ENCODE results near the gene AFTPH. TPM values are rescaled to one million over a fixed set of nuclear protein-coding genes. Genes with fewer than 3 reads are reported as not detected.
A peak's percentile ranks its signal among the peaks of the same experiment; 100 is the strongest.
"Not testable (repeated sequence)": the region's sequence is repeated elsewhere in the genome, so short reads cannot be mapped to it uniquely, and the experiment has no call there.

The AFTPH gene
- polyA plus RNA-seq, 1 of the 3 experiments (the other 2 are of a cell fraction): 7.4 TPM

DNA sequence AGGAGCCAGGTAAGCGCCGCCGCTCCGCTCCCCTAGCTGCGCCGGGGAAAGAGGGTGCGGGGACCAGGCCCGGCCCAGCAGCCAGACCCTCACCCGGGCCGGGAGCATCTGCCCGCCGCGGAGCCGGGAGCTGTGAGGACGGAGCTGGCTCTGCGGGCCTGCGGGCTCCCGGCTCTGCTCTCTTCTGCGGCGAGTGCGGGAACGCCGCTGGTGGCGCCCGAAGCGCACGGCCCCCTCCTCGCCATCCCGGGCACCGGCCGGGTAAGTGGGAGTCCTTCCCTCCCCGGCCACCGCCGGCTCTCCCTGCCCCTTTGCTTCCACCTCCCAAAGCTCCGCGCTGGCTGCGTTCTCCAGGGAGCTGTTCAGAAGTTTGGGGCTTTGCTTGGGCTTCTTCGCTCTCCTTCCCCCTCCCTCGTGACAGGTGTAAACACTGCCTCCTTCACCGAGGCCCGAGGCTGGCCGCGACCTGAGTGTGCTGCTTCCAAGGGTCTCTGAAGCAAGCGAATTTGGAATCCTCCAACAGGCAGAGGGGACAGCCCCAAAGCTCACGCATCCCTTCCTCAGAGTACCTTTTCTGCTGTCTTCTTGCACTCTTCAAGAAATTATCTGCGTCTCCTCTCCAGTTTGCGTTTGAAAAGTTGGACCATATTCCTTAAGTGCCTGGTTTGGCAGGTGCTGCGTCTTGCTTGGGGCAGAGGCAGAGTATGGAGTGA, 632 bp downstream of the AFTPH start (continued):
- TF ChIP-seq EP300 (IDR thresholded peaks at IDR 0.05; ENCODE audit: borderline replicate concordance in 1 of 2, low read depth in 1 of 2, low read length in 1 of 2) (no peak), TAF1 (IDR thresholded peaks at IDR 0.05; ENCODE audit: borderline replicate concordance, low read depth, low read length) (no peak)

DNA sequence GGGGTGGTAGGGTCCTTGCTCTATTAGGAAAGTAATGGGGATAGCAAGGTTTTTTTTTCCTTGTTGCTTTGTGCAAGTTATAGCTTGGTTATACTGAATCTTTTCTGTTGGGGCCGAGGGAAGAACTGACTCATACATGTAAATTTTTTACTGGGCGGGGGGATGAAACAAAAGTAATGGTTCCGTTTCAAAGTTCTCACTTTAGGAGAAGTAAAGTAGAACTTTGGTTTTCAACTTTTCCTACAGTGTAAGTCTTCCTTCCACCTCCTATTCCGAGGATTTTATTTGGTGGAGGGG, 1.1 kb downstream of the AFTPH start:
- no peak for DNase-seq

DNA sequence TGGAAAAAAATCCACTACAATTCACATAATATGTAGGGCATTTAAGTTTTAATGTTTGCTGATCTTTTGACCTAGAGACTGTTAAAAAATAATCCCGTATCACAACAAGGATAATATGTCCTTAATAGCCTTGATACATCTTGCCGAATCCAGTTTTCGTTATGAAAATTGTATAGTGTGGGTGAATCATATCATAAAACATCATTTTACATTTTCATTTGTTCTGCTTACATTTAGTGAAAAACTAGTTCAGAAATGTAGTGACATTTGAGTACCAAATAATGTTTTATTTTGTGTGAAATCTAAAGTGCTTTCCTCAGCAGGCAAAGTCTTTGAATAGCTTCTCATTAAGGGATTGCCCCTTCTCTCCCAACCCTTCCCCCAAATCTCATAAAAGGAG, 1.9 kb downstream of the AFTPH start:
- 0 out of 2 replicates have a peak overlapping the region, but pooled peaks have one; percentile 82 for H3K9ac ChIP-seq
- WGBS (ENCODE audit: low lambda C conversion rate): 70% methylated on average over 3 of the region's 3 CpGs
- TF ChIP-seq TAF1 (IDR thresholded peaks at IDR 0.05; ENCODE audit: borderline replicate concordance, low read depth, low read length): no peak
- TF ChIP-seq, protein P1, sequence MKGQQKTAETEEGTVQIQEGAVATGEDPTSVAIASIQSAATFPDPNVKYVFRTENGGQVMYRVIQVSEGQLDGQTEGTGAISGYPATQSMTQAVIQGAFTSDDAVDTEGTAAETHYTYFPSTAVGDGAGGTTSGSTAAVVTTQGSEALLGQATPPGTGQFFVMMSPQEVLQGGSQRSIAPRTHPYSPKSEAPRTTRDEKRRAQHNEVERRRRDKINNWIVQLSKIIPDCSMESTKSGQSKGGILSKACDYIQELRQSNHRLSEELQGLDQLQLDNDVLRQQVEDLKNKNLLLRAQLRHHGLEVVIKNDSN (IDR thresholded peaks at IDR 0.05; ENCODE audit: borderline replicate concordance, low read depth): no peak
- TF ChIP-seq EP300 (IDR thresholded peaks at IDR 0.05; ENCODE audit: borderline replicate concordance in 1 of 2, low read depth in 1 of 2, low read length in 1 of 2): no peak

More for the DNA sequence above, 1.1 kb downstream of the AFTPH start:
- Histone ChIP-seq H3K9me3 (no peaks in the 10 kb centered on the region), H3K79me2 (ENCODE audit: insufficient read depth) (peaks cover 59% of the 10 kb centered on the region), H3K36me3 (replicated peaks in 1 of 2; ENCODE audit: control insufficient read depth in 1 of 2, insufficient read depth in 2 of 2, low read length in 1 of 2) (peaks cover 0 to 3% of the 10 kb centered on the region in 2 experiments), H3K4me2 (peak overlapping the region; percentile 99), H3K9ac (peak overlapping the region; percentile 82), H3K27ac (ENCODE audit: low read depth in 2 of 2, low read length in 1 of 2) (peak overlapping the region in 1 of 2 experiments; percentile 71; a peak in 1 of 4 replicates), H2AFZ (ENCODE audit: low read depth) (peak overlapping the region; percentile 80), H3K9me2 (no peaks in the 10 kb centered on the region), H3K4me3 (ENCODE audit: low read depth in 2 of 2, low read length in 1 of 2) (peak overlapping the region; percentile 88 to 94), H3K4me1 (ENCODE audit: control insufficient read depth in 1 of 2, insufficient read depth in 2 of 2, low read depth in 1 of 2, low read length in 1 of 2) (peaks cover 0 to 6% of the 10 kb centered on the region in 2 experiments; a peak in 2 of 4 replicates), H4K20me1 (ENCODE audit: insufficient read depth) (peaks cover 11% of the 10 kb centered on the region; the same call in 1 of the 2 replicates), H3F3A (replicated peaks; ENCODE audit: insufficient read depth) (peaks cover 3% of the 10 kb centered on the region), H3K27me3 (ENCODE audit: insufficient read depth) (no peaks in the 10 kb centered on the region)
- 6% methylated on average over 4 of the region's 4 CpGs for WGBS (ENCODE audit: low lambda C conversion rate)
- TF ChIP-seq FOSL2 (IDR thresholded peaks at IDR 0.05; ENCODE audit: borderline replicate concordance, low read depth) (peak; percentile 10; the same call in 1 of the 2 replicates), JUND (IDR thresholded peaks at IDR 0.05) (peak; percentile 25; the same call in 1 of the 2 replicates), RFX5 (IDR thresholded peaks at IDR 0.05; ENCODE audit: low read length) (no peak), TCF12 (IDR thresholded peaks at IDR 0.05) (no peak)
- CTCF ChIA-PET: interaction anchor here (0.6 to 3.7 kb wide), 7 partner anchors 30 to 476 kb away, joined by 3 to 33 read pairs (median 5); partner anchors contain the start of gene SERTAD2
- POLR2A ChIA-PET: interaction anchor here (0.9 to 2.1 kb wide), 2 partner anchors 129 to 323 kb away, joined by 3 to 10 read pairs; partner anchors contain the start of gene SERTAD2

DNA sequence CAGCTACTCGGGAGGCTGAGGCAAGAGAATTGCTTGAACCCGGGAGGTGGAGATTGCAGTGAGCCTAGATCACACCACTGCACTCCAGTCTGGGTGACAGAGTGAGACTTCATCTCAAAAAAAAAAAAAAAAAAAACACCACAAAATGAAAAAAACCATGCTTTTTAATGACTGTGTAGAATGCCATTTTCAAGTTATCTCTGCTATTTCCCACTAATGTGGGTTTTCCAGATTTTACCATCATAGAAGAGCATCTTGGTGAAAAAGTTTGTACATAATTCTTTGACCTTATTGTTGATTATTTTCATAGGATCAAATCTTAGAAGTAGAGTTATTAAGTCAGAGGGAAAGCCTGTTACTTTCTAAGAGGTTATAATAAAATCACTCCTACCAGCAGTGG, 6.8 kb downstream of the AFTPH start:
- 91% methylated on average over 2 of the region's 2 CpGs for WGBS (ENCODE audit: low lambda C conversion rate)
- H3K79me2 ChIP-seq (ENCODE audit: insufficient read depth): peaks cover 87% of the 10 kb centered on the region
- POLR2A ChIA-PET: not testable (repeated sequence)

More for the DNA sequence above, 1.9 kb downstream of the AFTPH start:
- H3K4me2 ChIP-seq: peak overlapping the region; percentile 99
- H3K4me1 ChIP-seq (ENCODE audit: control insufficient read depth in 1 of 2, insufficient read depth in 2 of 2, low read depth in 1 of 2, low read length in 1 of 2): peaks cover 0 to 6% of the 10 kb centered on the region in 2 experiments; a peak in 2 of 4 replicates
- peaks cover 0 to 3% of the 10 kb centered on the region in 2 experiments for H3K36me3 ChIP-seq (replicated peaks in 1 of 2; ENCODE audit: control insufficient read depth in 1 of 2, insufficient read depth in 2 of 2, low read length in 1 of 2)
- H4K20me1 ChIP-seq (ENCODE audit: insufficient read depth): peaks cover 11% of the 10 kb centered on the region; the same call in 1 of the 2 replicates
- ChIA-PET POLR2A (no interaction called here), CTCF (interaction anchor here (3.7 kb wide), 1 partner anchor 127 kb away, joined by 33 read pairs; the partner anchor contains the start of gene SERTAD2)
- H3K79me2 ChIP-seq (ENCODE audit: insufficient read depth): peaks cover 66% of the 10 kb centered on the region
- DNase-seq: no peak
- H3K27me3 ChIP-seq (ENCODE audit: insufficient read depth): no peaks in the 10 kb centered on the region
- peak overlapping the region; percentile 88 to 94; a peak in 2 of 4 replicates for H3K4me3 ChIP-seq (ENCODE audit: low read depth in 2 of 2, low read length in 1 of 2)
- no peak overlapping the region for H2AFZ ChIP-seq (ENCODE audit: low read depth)
- no peaks in the 10 kb centered on the region for H3K9me2 ChIP-seq
- peaks cover 3% of the 10 kb centered on the region for H3F3A ChIP-seq (replicated peaks; ENCODE audit: insufficient read depth)
- H3K9me3 ChIP-seq: no peaks in the 10 kb centered on the region
- no peak overlapping the region for H3K27ac ChIP-seq (ENCODE audit: low read depth in 2 of 2, low read length in 1 of 2)

More for the DNA sequence above, 6.8 kb downstream of the AFTPH start:
- DNase-seq; H3K27ac ChIP-seq (ENCODE audit: low read depth in 2 of 2, low read length in 1 of 2); H3K27me3 ChIP-seq (ENCODE audit: insufficient read depth); CTCF ChIA-PET; H3K9me2 ChIP-seq; H3K4me2 ChIP-seq; H3K4me1 ChIP-seq (ENCODE audit: control insufficient read depth in 1 of 2, insufficient read depth in 2 of 2, low read depth in 1 of 2, low read length in 1 of 2); H3F3A ChIP-seq (replicated peaks; ENCODE audit: insufficient read depth); H3K9ac ChIP-seq; H2AFZ ChIP-seq (ENCODE audit: low read depth); H4K20me1 ChIP-seq (ENCODE audit: insufficient read depth); H3K9me3 ChIP-seq; H3K36me3 ChIP-seq (replicated peaks in 1 of 2; ENCODE audit: control insufficient read depth in 1 of 2, insufficient read depth in 2 of 2, low read length in 1 of 2); H3K4me3 ChIP-seq (ENCODE audit: low read depth in 2 of 2, low read length in 1 of 2): not testable (repeated sequence)
